GM19238 (cell line): ENCODE measurements around the gene ADAMTS9.

Experiments used
- DNase-seq: peaks from one replicate; pipeline ENCODE4 v3.0.0; 2011; ENCODE audit warnings: low spot score; ENCODE audit not compliant: insufficient read length

Gene ADAMTS9

GRCh38 chr3:64685331-64685799 lies 2.4 kb downstream of the ADAMTS9 start:
- no peak for DNase-seq

GRCh38 chr3:64684715-64685261 lies 3.0 kb downstream of the ADAMTS9 start:
- no peak for DNase-seq

- DNase-seq = no peak
These were observed 6.0 kb downstream of the ADAMTS9 start for GRCh38 chr3:64681827-64682226.

GRCh38 chr3:64681015-64681414 lies 6.8 kb downstream of the ADAMTS9 start:
- DNase-seq = no peak

GRCh38 chr3:64680334-64680733 lies 7.5 kb downstream of the ADAMTS9 start:
- DNase-seq = no peak

GRCh38 chr3:64677961-64678716 lies 9.7 kb downstream of the ADAMTS9 start:
- no peak for DNase-seq

- DNase-seq = no peak
These were observed 11.0 kb downstream of the ADAMTS9 start for GRCh38 chr3:64676831-64677230.

- DNase-seq = no peak
These were observed 12.0 kb downstream of the ADAMTS9 start for GRCh38 chr3:64675687-64676247.

GRCh38 chr3:64674591-64675076 lies 13.2 kb downstream of the ADAMTS9 start:
- no peak for DNase-seq

- DNase-seq = no peak
These were observed 14.6 kb downstream of the ADAMTS9 start for GRCh38 chr3:64673159-64673715.

- DNase-seq = no peak
These were observed 19.0 kb downstream of the ADAMTS9 start for GRCh38 chr3:64668582-64669510.

GRCh38 chr3:64667887-64668581 lies 19.8 kb downstream of the ADAMTS9 start:
- DNase-seq = no peak

GRCh38 chr3:64667138-64667537 lies 20.7 kb downstream of the ADAMTS9 start:
- no peak for DNase-seq

- DNase-seq = no peak
These were observed 21.6 kb downstream of the ADAMTS9 start for GRCh38 chr3:64666171-64666588.

- DNase-seq = no peak
These were observed 23.4 kb downstream of the ADAMTS9 start for GRCh38 chr3:64664397-64664796.

GRCh38 chr3:64659617-64659978 lies 28.2 kb downstream of the ADAMTS9 start:
- DNase-seq = no peak

GRCh38 chr3:64658001-64658400 lies 29.8 kb downstream of the ADAMTS9 start:
- no peak for DNase-seq

GRCh38 chr3:64656544-64656943 lies 31.3 kb downstream of the ADAMTS9 start:
- no peak for DNase-seq

- no peak for DNase-seq
These were observed 32.6 kb downstream of the ADAMTS9 start for GRCh38 chr3:64655160-64655559.

- DNase-seq = no peak
These were observed 33.8 kb downstream of the ADAMTS9 start for GRCh38 chr3:64654013-64654412.

GRCh38 chr3:64653101-64653500 lies 34.7 kb downstream of the ADAMTS9 start:
- DNase-seq = no peak
